ENCODE results near the gene CITED1.
"Not testable (repeated sequence)": the region's sequence is repeated elsewhere in the genome, so short reads cannot be mapped to it uniquely, and the experiment has no call there.

The CITED1 gene, protein sequence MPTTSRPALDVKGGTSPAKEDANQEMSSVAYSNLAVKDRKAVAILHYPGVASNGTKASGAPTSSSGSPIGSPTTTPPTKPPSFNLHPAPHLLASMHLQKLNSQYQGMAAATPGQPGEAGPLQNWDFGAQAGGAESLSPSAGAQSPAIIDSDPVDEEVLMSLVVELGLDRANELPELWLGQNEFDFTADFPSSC

DNA sequence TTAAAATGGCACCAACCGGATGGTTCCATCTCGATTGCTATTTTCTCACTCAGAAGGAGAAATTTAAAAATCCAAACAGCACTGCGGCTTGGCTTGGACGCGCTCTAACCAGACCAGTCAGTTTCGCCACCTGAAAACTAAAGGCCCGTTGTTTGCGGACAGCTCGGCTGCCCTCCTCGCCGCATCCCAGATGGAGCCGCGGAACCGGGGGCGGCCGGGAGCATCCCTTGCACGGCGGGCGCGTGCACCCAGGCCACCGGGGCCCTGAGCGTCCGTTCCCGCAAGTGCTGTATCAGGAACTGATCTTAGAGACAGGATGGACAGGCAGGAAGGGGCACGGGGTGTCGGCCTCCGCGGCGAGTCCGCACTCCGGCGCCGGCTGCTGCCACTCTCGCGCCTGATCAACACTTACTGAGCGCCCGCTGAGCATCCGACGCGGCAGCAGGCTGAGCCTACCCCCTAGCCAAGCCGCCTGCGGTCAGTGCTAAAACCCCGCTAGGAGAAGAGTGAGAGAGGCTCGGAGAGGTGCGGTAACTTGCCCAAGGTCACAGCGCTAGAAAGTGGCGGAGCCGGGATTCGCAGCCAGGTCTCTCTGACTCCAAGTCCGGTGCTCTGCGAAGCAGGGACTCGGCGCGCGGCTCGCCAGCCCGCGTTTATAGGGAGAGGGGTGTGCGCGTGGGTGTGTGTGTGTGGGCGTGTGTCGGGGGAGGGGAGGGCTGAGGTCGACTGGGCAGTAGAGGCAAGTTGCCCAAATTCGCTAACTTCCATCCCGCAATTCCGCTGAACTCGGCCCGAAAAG lies at the start of gene CITED1:
CITED1 (minus strand) TSS at position 629 of the 799 bp plus-strand sequence. CDS start 3,045 bp downstream, outside the sequence.
- DNase-seq, result peak in 1 of 14 donors; percentile 14

DNA sequence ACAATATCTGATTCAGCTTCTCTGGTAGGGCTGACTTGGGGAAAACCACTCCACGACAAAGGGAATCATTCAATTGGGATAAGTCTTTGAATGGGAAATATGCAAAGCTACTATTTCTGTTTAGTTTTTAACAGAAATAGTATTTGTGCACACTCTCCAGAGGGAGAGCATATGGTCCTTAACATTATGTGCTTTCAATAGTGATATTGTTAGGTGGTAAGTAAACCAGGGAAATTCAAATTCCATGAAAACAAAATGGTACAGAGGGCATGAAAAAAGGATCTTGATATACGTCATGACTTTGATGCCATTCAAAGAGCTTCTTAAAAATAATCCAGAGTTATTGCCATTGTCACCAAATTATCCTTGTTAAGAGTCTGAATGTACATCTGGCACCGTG lies 47.1 kb upstream of the CITED1 start:
- no peak for DNase-seq

DNA sequence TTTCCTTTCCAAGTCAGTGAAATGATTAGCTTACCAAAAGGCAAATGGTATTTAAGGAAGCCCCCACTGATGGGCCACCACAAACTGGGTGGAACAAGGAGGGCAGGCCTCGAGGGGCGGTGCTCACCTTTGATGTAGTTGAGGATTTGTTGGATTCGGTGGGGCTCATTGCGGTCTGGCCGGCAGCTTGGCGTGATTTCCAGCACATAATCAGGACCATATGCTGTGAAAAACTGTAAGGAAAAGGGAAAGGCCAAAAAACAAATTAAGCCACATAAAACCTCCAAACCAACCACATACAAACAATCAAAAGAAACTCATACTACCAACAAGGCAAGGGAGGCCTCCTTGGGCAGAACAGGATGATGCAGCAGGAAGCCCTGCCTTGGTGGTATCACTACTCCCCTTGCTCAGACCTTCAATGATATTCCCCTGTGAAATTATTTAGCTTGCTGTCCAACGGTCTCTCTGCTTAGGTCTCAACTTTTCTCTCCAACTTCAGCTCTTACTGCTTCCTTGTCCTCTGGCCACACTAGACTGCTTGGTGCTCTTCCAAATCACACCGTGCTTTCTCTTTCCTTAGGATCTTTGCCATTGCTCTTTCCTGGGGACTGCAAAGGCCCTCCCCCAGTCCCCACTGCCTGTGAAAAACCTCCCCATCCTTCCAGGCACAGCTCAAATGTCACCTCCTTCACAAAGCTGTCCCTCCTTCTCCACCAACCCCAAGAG lies 46.1 kb upstream of the CITED1 start:
- peak in 1 of 14 donors; percentile 30 for DNase-seq

DNA sequence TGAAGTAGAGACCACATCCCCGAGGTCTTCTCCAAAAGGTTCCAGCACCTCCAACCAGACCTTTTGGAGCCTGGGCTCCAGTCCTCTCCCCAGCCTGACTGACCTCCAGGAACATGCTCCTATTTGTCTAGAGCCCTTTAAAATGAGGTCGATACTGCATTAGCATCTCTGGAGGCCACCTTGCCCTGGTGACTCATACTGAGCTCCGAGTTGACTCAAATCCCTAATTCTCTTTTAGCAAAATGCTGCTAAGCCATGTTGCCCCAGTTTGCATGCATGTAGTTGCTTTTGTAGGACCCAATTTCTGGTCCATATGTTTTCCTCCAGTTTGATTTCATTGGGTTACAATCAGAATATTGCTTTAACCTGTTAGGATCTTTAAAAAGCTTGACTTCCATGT lies 43.5 kb upstream of the CITED1 start:
- no peak for DNase-seq

DNA sequence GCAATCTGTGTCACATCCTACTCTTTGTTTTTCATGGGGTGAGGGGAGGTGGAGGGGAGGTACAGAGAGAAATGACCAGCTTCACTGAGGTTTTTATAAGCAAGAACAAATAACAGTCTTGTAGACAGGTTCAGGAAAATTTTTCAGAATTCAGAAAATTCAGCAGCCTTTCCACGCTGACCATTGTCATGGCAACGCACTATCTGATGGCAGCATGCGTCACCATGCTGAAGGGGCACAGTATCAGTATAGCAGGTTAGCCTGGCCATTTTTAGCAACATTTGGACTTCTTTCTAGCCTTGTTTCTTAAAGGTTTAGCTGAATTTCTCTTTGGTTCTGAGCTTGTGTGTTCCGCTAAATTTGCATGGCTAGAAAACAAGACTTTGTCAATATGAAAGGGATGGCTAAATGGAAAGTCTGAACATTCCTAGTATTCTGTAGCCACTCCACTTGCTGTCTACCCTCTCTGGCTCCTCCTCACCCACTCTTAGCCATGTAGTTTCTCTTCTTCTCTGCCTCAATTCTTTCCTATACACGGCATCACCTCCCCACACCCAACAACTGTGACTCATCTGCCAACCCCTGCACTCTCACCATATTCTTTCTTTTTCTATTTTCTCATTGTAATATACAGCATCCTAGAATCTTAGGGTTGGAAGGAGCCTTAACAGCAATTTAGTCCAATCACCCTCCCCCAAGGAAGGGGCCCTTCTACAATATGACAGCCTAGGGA lies 42.7 kb upstream of the CITED1 start:
- no peak for DNase-seq

DNA sequence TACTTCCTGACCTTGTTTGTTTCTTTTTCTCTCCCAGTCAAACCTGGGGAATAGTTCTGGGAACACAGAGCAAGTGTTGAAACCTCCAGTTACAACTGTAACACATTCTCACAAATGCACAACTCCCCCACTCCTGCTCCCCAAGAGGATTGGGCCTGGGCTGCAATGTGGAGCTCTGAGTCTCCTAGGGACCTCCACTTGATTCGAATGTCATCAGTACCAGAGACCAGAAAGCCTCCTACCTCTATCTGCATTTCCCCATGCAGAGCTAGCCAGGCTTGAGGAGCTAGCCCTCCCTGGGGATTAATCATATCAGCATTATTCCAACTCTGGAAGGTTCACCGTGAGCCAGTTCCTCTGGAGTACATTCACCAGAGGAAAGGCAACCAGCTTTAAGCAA lies 41.7 kb upstream of the CITED1 start:
- no peak for DNase-seq

DNA sequence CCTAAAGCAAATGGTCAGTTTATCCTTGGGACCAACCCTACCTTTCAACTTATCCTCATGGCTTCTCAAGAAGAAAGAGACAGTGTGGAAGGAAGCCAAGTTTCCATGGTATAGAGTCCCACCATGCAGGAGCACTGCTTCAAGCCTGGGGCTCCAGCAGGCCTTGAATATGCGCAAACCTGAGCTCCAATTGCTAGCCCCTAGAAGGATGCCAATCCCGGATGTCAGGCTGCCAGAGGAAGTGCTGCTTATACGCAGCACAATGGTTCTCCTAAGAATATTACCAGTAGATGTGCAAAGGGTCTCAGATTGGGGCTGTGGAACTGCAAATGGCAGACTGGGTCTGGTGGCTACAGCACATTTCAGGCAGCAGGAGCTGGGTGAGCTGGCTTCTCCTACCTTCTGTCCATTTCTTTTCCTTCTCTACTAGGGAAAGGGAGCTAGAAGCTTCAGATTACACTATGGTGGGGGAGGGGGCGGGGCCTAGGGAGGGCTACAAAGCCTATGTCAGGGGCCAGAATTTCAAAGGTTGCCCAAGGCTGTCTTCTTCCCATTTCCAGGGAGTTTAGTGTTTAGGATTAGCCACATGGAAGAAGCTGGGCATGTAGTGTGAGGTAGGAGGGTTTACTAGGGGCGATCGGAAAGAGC lies 40.7 kb upstream of the CITED1 start:
- peak in 1 of 14 donors; percentile 0 for DNase-seq

DNA sequence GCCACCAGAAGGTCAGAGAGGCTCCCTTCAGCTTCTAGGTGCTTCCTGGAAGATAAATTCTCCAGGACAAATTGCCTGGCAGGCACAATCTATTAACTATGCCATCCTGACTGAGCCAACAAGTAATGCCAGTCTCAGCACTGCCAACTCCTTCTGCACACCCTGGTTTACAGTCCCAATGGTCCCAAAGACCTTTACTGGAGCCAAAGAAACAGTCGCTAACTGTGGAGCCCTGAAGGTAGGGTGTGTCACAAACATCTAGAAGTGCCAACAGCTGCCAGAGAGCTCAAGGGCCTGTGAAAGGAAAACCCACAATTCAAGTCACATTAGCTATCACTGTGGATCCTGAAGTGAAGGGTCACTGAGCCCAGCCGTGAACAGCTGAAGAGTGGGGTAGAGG lies 34.9 kb upstream of the CITED1 start:
- DNase-seq, result peak in 1 of 14 donors; percentile 0

DNA sequence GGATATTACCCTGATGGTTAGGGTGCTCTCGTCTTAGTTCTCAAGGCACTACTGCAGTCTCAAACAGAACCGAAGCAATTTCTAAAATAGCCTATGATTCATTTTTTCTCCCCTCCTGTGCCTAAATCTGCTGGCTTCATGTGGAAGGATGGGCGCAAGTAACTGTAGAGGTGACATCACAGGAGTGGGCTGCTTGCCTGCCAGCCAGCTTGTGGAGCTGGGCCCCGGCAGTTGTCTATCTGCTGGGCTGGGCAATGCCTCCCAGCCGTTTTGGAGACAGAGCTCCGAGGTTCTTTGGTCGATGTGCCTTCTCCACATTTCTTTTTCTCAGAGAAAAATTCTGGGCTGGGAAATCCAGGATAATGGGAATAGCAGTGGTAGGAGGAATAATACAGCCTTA lies 34.3 kb upstream of the CITED1 start:
- DNase-seq, result peak in 1 of 14 donors; percentile 13

DNA sequence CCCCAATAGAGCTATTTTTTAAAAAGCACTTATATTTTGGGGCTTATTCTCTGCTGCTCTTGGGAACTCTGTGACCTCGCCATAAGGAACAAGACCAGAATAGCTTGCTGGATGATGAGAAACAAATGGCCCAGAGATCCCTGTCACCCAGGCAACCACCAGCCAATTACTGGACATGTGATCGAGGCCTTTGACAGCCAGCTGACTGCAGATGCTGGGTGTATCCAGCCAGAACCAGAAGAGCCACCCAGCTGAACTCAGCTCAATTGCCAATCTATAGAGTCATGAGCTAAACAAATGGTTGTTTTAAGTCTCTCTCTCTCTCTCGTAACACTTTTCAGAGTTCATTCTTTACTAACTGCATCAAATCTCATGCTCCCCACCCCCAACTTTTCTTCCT lies 24.4 kb upstream of the CITED1 start:
- DNase-seq, result no peak

DNA sequence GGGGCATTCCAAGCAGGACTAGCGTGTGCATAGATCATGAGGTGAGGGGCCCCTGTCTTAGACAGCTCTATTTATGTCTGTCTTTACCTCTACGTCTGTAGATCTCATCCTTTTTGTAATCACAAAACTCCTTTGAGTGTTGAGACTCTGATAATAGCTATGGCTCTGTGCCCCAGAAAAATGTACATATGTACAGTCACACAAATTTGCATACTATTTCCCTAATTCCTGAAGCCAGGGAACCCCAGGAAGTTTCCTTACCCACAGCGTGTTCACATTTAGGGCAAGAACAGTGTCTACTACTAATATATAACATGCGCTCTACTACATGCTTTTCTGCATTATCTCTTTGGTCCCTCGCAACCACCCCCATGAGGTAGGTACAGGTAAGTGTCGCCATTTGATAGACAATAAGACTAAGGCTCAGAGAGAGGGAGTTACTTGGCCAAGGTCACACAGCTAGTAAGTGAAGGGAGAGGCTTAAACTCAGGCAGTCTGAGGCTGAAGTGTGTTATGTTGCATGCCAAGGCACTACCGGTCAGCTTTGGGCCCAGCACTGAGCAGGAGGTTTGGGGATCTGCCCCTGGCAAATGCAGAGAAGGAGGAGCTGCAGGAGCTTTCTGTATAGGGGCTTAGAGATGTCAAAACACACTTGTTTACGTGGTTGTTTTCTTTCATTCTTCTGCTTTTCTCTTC lies 21.0 kb upstream of the CITED1 start:
- DNase-seq, result no peak

DNA sequence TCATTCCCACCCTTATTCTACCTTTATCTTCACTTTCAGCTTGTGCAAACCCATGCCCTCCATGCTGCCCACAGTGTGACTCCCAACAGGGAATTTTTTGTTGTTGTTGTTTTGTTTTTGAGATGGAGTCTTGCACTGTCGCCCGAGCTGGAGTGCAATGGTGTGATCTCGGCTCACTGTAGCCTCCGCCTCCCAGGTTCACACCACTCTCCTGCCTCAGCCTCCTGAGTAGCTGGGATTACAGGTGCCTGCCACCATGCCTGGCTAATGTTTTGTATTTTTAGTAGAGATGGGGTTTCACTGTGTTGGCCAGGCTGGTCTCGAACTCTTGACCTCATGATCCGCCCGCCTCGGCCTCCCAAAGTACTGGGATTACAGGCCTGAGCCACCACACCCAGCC lies 13.9 kb upstream of the CITED1 start:
- DNase-seq, result not testable (repeated sequence)

DNA sequence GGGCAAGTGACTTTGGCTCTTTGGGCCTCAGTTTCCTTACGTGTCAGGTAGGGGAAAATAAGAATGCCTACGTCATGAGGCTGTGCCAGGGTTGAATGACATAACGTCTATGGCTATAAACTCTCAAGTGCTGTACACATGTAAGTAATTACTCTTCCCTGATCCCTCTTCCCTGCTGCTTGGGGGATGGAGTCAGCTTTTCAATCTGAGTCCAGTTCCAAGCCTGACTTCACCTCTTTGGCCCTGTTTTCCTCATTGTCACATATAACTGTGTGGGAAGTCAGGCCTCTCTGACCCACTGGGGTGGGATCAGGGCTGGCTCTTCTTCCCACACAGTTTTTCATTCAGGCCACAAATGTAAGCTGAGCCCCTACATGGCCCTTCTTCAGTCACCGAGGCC lies 11.4 kb upstream of the CITED1 start:
- no peak for DNase-seq

DNA sequence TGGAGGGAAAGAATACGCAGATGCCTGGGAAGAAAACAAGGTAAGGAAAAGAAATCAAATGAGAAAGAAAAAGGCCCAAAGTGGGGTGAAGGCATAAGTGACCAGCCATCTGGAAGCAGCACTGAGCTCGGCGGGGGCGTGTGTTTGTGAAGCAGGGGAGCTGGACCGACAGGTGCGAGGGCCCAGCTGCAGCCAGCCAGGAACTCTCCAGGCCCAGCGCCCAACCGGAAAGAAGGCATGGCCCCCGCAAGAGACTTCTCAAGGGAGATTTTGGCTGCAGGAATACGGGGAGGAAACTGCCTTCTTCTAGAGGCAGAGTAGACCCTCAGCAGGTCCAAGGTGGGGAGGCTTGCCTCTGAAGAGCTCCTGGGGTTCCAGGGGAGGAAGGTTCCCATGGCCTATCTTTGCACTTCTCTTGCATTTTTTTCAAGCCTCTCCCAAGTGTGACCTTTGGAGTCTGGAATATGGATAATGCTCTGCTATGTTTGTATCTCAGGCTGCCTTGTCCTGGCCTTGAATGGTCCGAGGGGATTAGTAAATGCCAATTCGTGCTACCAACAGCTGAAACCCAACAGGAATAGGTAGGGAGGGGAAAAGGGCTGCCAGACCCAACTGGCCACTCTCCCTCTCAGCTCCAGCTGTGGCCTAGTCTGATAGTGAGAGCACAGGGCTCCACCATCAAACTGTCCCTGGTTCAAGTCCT lies 10.8 kb upstream of the CITED1 start:
- DNase-seq, result no peak

DNA sequence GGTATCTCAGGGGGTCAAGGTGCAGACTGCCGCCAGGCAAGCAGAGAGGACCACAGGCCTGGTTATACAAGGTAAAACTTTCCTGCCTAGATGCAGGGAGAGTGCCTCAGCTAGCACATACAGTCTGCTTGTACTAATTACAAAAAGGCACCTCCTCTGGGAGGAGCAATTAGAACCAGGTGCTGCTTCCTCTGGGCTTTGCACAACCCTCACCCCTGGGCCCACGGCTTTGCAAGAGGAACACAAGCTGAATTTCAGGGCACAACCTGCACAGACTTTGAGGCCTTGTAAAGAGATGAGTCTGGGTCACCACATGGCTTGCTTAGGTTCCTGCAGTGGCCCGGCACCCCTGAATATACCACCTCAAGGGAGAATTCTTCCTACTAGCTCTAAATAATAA lies 9.2 kb upstream of the CITED1 start:
- no peak for DNase-seq

DNA sequence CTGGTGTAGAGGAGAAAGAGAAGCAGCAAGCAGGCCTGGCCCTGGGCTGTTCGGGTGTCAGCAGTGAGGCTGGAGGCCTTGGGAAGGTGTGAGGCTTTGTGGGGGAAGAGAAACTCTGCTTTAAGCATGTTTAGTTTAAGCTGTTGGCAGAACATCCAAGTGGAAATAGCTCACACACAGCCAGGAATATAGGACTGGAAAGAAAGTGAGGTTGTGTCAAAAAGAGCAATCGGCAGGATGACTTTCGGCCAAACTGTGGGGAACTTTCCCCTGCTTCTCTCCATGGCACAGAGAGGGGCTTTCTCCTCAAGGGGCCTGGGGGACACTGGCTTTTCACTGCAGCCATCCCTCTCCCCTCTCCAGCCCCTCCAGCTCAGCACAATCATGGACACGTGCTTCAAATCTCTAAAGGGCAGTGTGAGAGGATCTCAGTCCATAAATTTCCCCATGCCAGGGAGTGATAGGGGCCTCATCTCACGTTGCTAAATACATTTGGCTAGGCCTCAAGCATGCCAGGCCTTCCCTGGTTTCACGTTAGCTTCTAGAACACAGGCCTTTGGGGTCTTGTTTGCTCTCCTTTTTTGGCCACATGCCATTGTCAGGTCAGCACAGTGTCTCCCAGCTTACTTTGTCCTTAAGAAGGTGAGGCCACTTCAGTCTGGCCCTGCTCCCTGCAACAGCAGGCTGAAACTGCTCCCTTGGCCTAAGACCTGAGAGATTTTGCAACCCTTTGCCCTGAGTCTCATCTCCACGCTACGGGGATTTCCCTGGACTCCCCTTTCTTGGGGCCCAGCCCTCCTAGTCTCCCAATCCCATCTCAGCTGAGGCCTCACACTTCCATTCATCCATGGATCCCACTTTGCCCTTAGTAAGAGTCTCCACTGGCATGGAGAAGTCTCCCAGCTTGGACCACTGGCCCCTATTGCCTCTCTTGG lies 8.3 kb upstream of the CITED1 start:
- DNase-seq, result no peak

DNA sequence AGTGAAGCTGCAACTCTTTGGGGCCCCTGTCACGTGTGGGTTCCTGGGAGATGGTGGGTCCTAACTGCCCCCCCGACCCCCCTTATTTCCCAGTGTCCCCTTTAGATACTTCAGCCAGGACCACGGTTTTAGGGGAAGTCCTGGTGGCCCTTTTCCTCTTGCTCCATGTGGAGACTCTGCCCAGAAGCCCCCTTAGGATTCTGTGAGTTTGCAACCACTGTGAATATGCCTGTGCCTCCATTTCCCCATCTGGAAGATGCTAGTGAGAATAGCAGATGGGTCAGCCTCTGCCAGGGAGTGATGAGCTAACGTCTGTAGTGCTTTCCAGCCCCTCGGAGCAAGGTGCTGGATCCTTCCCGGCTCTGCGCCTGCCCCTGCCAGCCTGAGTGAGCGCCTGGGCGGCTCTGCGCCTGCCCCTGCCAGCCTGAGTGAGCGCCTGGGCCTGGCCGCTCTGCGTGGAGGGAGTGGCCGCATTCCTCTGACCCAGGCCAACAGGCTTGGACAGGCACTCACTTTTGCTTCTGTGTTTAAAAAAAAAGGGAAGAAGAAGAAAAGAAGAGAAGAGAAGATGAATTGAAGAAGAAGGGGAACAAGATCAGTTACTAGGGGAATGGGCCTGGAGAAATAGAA lies 6.7 kb upstream of the CITED1 start:
- no peak for DNase-seq

DNA sequence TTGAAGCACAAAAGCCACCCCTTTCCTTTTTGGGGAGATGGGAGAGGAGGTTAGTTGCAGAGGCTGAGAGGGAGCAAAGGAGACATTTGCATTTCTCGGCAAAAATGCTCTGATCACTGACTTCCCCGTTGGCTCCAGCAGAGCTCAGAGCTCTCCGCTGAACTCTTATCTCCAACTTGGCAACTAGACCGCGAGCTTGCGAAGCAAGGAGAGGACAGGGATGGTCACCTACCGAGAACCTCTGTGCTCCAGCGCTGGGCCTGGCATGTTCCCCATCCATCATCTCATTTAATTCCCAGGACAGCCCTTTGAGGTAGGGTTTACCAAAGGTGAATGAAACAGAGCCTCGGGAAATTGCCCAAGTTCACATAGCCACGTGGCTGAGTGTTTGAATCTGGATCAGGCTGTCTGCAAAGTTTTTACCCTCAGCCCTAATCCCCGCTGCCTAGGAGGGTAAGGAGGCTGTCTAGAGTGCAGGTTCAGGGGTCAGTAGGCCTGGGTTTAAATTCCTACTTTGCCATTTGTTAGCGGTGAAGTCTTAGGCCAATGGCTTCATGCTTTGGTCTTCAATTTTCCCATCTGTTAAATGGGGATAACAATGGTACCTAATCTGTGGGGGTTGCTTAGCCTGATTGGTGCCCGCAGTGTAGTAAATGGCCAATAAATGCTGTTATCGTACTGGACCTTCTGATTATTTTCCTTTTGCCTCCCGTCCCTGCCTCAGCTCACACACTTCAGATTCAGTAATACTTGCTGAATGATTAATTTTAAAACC lies 3.8 kb upstream of the CITED1 start:
- no peak for DNase-seq

Measured in C1 segment of cervical spinal cord (tissue), 14 donors.